Body of pancreas (tissue), 4 donors: ENCODE measurements around the gene TESK1.
"Not testable (repeated sequence)": the region's sequence is repeated elsewhere in the genome, so short reads cannot be mapped to it uniquely, and the experiment has no call there.

Experiments
- CTCF ChIP-seq, 7 experiments: fragments of 450-650 bp in 4 of 7; fragments of 200-600 bp in 3 of 7; sonication (generic) in 3 of 7; IDR thresholded peaks; one replicate each; pipeline ENCODE4 v1.5.1; 2016 to 2019; ENCODE audit warnings: antibody characterized with exemption in 7 of 7
- POLR2A ChIP-seq, 3 donors: fragments of 450-650 bp; IDR thresholded peaks; one replicate each; pipeline ENCODE4 v1.6.1; 2016; ENCODE audit warnings: antibody characterized with exemption in 3 of 3, mild to moderate bottlenecking in 2 of 3

- TF ChIP-seq CTCF, POLR2A (IDR thresholded peaks at IDR 0.05): not testable (repeated sequence)
Measured at GRCh38 chr9:35584681-35585080, 20.4 kb upstream of the TESK1 start.
